DMS153 (cell line): ENCODE data around the gene UBAC1.

ENCODE experiments used
- DNase-seq: peaks from one replicate; lab custom pipeline; 2025; lab: John Stamatoyannopoulos, UW

Gene UBAC1

DNA sequence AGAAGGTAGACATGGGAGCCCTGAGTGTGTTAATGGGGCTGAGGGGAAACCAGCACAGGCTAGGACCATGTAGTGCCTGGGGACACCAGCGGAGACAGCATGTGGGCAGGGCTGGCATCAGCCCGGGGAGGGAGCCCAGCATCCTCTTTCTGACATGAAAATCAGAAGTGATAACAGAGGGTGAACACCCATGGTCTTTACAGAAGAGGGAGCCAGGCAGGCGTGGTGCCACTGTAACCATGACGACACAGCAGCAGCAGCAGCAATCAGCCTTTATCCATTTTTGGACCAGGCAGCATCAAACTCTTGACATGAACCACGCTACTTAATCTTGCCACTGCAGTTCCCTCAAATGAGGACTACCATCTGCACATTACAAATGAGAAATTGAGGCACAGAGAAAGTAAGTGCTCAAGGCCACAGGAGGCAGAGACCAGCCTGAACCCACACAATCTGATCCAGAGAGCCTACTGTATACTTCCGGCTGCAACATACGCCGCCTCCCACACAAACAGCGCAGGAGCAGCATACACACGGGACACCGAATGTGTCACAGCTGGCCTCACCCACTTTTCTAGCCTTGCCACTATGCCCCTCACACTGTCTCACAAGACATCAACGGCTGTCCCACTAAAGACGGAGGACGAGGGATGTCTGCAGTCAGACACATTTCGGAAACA, 77.6 kb downstream of the UBAC1 start:
- DNase-seq, result no peak
